H9 (cell line): ENCODE results near the gene SMARCC2. TPM values are rescaled to one million over a fixed set of nuclear protein-coding genes. Genes with fewer than 3 reads are reported as not detected.

ENCODE experiments used
- DNase-seq: peaks from one replicate; pipeline ENCODE4 v3.0.0-alpha.2; 2017
- H2AFZ ChIP-seq: one replicate; pipeline ENCODE4 v1.6.1; 2013; ENCODE audit warnings: mild to moderate bottlenecking, low read length, control low read depth, moderate library complexity
- H2AK5ac ChIP-seq: 2 replicates; pipeline ENCODE4 v1.6.1; 2013; ENCODE audit warnings: low read length, control low read depth, mixed read lengths; ENCODE audit not compliant: insufficient read length
- H2BK120ac ChIP-seq: one replicate; pipeline ENCODE4 v1.6.1; 2013; ENCODE audit warnings: low read depth, mild to moderate bottlenecking, low read length, control low read depth, inconsistent platforms; ENCODE audit not compliant: poor library complexity, severe bottlenecking
- H2BK12ac ChIP-seq: 2 replicates; pipeline ENCODE4 v1.6.1; 2013; ENCODE audit warnings: low read length, control low read depth, mixed read lengths, low read depth; ENCODE audit not compliant: insufficient read length
- H2BK15ac ChIP-seq: 2 replicates; pipeline ENCODE4 v1.6.1; 2013; ENCODE audit warnings: low read depth, low read length, control low read depth
- H2BK20ac ChIP-seq: one replicate; pipeline ENCODE4 v1.6.1; 2013; ENCODE audit warnings: low read depth, mild to moderate bottlenecking, low read length, control low read depth, inconsistent platforms; ENCODE audit not compliant: poor library complexity, severe bottlenecking
- H2BK5ac ChIP-seq: 2 replicates; pipeline ENCODE4 v1.6.1; 2013; ENCODE audit warnings: low read length, control low read depth, mixed read lengths; ENCODE audit not compliant: insufficient read length
- H3K14ac ChIP-seq: 2 replicates; pipeline ENCODE4 v1.6.1; 2013; ENCODE audit warnings: low read length, control low read depth; ENCODE audit not compliant: insufficient read depth
- H3K18ac ChIP-seq: 2 replicates; pipeline ENCODE4 v1.6.1; 2013; ENCODE audit warnings: low read depth, mild to moderate bottlenecking, mixed read lengths, low read length, control low read depth; ENCODE audit not compliant: insufficient read length
- H3K23ac ChIP-seq: 2 replicates; pipeline ENCODE4 v1.6.1; 2013; ENCODE audit warnings: low read length, control low read depth, mixed read lengths, low read depth; ENCODE audit not compliant: insufficient read length
- H3K23me2 ChIP-seq: 2 replicates; pipeline ENCODE4 v1.6.1; 2013; ENCODE audit warnings: low read depth, mild to moderate bottlenecking, mixed read lengths, low read length, control low read depth; ENCODE audit not compliant: insufficient read length, poor library complexity, severe bottlenecking
- H3K27ac ChIP-seq: 2 replicates; pipeline ENCODE4 v1.5.1; 2013; ENCODE audit warnings: low read length, control low read depth, mixed read lengths, low read depth; ENCODE audit not compliant: insufficient read length
- H3K27me3 ChIP-seq: 2 replicates; pipeline ENCODE4 v1.6.1; 2013; ENCODE audit warnings: low read length, control low read depth, inconsistent platforms; ENCODE audit not compliant: insufficient read depth
- H3K4ac ChIP-seq: 2 replicates; pipeline ENCODE4 v1.6.1; 2013; ENCODE audit warnings: low read depth, mild to moderate bottlenecking, control low read depth, inconsistent platforms, low read length, moderate library complexity
- H3K4me1 ChIP-seq: 2 replicates; pipeline ENCODE4 v1.6.1; 2013; ENCODE audit warnings: low read length, control low read depth, inconsistent platforms; ENCODE audit not compliant: insufficient read depth
- H3K4me2 ChIP-seq: 2 replicates; pipeline ENCODE4 v1.6.1; 2013; ENCODE audit warnings: low read length, control low read depth, mixed read lengths; ENCODE audit not compliant: insufficient read length, insufficient read depth
- H3K56ac ChIP-seq: 2 replicates; pipeline ENCODE4 v1.6.1; 2013; ENCODE audit warnings: low read depth, mild to moderate bottlenecking, mixed read lengths, low read length, control low read depth; ENCODE audit not compliant: insufficient read length
- H3K79me1 ChIP-seq: 2 replicates; pipeline ENCODE4 v1.6.1; 2013; ENCODE audit warnings: low read depth, mild to moderate bottlenecking, moderate library complexity, low read length, control low read depth, inconsistent platforms; ENCODE audit not compliant: insufficient read depth, poor library complexity, severe bottlenecking
- H3K79me2 ChIP-seq: 2 replicates; pipeline ENCODE4 v1.6.1; 2013; ENCODE audit warnings: low read length, control low read depth, inconsistent platforms; ENCODE audit not compliant: insufficient read depth
- H3K9ac ChIP-seq: 2 replicates; pipeline ENCODE4 v1.6.1; 2013; ENCODE audit warnings: low read length, control low read depth, mixed read lengths; ENCODE audit not compliant: insufficient read length; ENCODE audit errors: extremely low read depth
- H3K9me3 ChIP-seq: one replicate; pipeline ENCODE4 v1.6.1; 2013; ENCODE audit warnings: low read depth, low read length, inconsistent platforms; ENCODE audit not compliant: control insufficient read depth
- H3T11ph ChIP-seq: one replicate; pipeline ENCODE4 v1.6.1; 2013; ENCODE audit warnings: mild to moderate bottlenecking, low read length, control low read depth, inconsistent platforms
- H4K20me1 ChIP-seq: one replicate; pipeline ENCODE4 v1.6.1; 2013; ENCODE audit not compliant: control insufficient read depth, insufficient read length, insufficient read depth
- H4K5ac ChIP-seq: 2 replicates; pipeline ENCODE4 v1.6.1; 2013; ENCODE audit warnings: low read depth, mild to moderate bottlenecking, mixed read lengths, low read length, control low read depth; ENCODE audit not compliant: insufficient read length
- H4K8ac ChIP-seq: replicated peaks from 2 replicates; pipeline ENCODE4 v1.6.1; 2013; ENCODE audit warnings: low read length, control low read depth, mixed read lengths, low read depth; ENCODE audit not compliant: insufficient read length
- H4K91ac ChIP-seq: 2 replicates; pipeline ENCODE4 v1.6.1; 2013; ENCODE audit warnings: low read depth, mild to moderate bottlenecking, moderate library complexity, mixed read lengths, low read length, control low read depth; ENCODE audit not compliant: insufficient read length
- H3K27ac Mint-ChIP-seq, 3 experiments: 2 replicates in 2 of 3; 3 replicates in 1 of 3; pipeline ENCODE4 v1.8.0; 2020 to 2021; ENCODE audit warnings: mixed read lengths in 3 of 3, mild to moderate bottlenecking in 1 of 3, moderate library complexity in 1 of 3
- H3K27me3 Mint-ChIP-seq: 2 replicates; pipeline ENCODE4 v1.8.0; 2021; ENCODE audit warnings: low read depth, mild to moderate bottlenecking, moderate library complexity, mixed read lengths
- H3K36me3 Mint-ChIP-seq, 3 experiments: 2 replicates in 2 of 3; 3 replicates in 1 of 3; pipeline ENCODE4 v1.8.0; 2020 to 2021; ENCODE audit warnings: low read depth in 3 of 3, mixed read lengths in 3 of 3; ENCODE audit not compliant: insufficient read depth in 1 of 3
- H3K4me1 Mint-ChIP-seq, 2 experiments: 2 replicates each; pipeline ENCODE4 v1.8.0; 2020; ENCODE audit warnings: mixed read lengths in 2 of 2
- H3K4me3 Mint-ChIP-seq, 2 experiments: 2 replicates in 1 of 2; 3 replicates in 1 of 2; pipeline ENCODE4 v1.8.0; 2020 to 2021; ENCODE audit warnings: mild to moderate bottlenecking in 2 of 2, mixed read lengths in 2 of 2, moderate library complexity in 1 of 2
- H3K9me3 Mint-ChIP-seq, 2 experiments: 2 replicates in 1 of 2; 3 replicates in 1 of 2; pipeline ENCODE4 v1.8.0; 2020; ENCODE audit warnings: mild to moderate bottlenecking in 2 of 2, mixed read lengths in 2 of 2, moderate library complexity in 1 of 2
- WGBS: extraction: QIAGEN DNeasy Blood & Tissue Kit; methylation state at CpG from one replicate; pipeline ENCODE4 v1.1.7; 2013; ENCODE audit warnings: missing lambda C conversion rate, low lambda C conversion rate, mixed read lengths; ENCODE audit not compliant: insufficient read length; ENCODE audit errors: extremely low coverage; 5-methylcytosine and 5-hydroxymethylcytosine counted together
- total RNA-seq: library from RNA; stranded (reverse); gene quantifications from 2 replicates; pipeline ENCODE4 v1.2.1, GENCODE V29; 2021
- TF ChIP-seq, protein P1 (sequence below): fragments of 200-600 bp; sonication (generic); conservative IDR thresholded peaks from 3 replicates; pipeline ENCODE4 v1.8.0; 2021; ENCODE audit warnings: antibody characterized with exemption, mild to moderate bottlenecking

The SMARCC2 gene
- total RNA-seq, 1 experiment from 2014 or later = 86.9 TPM

DNA sequence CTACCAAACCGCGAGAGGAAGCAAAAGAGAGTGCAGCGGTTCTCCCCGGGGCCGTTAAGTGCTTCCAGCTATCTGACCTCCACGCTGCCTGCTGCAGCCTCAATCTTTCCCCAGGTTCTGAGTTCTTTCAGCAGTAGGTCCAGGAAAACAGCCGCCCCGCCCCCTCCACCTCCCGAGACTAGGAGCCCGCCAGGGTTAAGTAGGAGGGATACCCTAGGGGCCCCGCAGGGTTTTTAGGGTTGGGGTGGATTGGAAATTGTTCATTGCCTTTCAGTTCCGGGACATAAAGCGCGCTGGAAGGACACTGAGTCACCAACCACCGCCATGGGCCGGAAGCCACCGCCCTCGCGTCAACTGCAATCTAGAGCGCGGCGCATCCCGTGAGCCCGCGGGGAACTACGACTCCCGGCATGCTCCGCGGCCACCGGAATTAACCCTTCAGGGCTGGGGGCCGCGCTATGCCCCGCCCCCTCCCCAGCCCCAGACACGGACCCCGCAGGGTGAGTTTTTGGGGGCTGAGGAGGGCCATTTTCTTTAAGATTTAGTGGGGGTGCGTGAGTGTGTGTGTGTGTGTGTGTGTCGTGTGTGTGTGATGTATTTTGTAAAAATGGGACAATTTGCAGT lies 37.0 kb downstream of the SMARCC2 start, which contains the start of gene MYL6B:
TSS of gene MYL6B (plus strand) at position 456 of the 624 bp plus-strand sequence. CDS start 1,332 bp downstream, outside the sequence.
- Histone ChIP-seq H3K79me1 (no peaks in the 10 kb centered on the region), H2AK5ac (no peak within 1 kb of the TSS), H4K20me1 (no peaks in the 10 kb centered on the region), H3K9ac (peak within 1 kb of the TSS; percentile 82), H2BK120ac (peak within 1 kb of the TSS; percentile 63), H3K4me2 (peak within 1 kb of the TSS; percentile 83), H3K4me1 (0 out of 2 replicates have a peak, but pooled peaks cover 2% of the 10 kb centered on the region), H3K23me2 (peaks cover 12% of the 10 kb centered on the region), H3K9me3 (no peaks in the 10 kb centered on the region), H3T11ph (no peak within 1 kb of the TSS), H3K23ac (no peak within 1 kb of the TSS), H2AFZ (no peak within 1 kb of the TSS), H2BK15ac (no peak within 1 kb of the TSS), H4K5ac (no peak within 1 kb of the TSS), H2BK5ac (no peak within 1 kb of the TSS), H3K27ac (no peak within 1 kb of the TSS), H3K79me2 (no peaks in the 10 kb centered on the region; the same call in 1 of the 2 replicates), H3K18ac (no peak within 1 kb of the TSS), H4K91ac (no peak within 1 kb of the TSS), H2BK12ac (no peak within 1 kb of the TSS), H3K4ac (no peak within 1 kb of the TSS; the same call in 1 of the 2 replicates), H3K14ac (peak within 1 kb of the TSS; percentile 49; the same call in 1 of the 2 replicates), H2BK20ac (no peak within 1 kb of the TSS), H3K56ac (no peak within 1 kb of the TSS), H4K8ac (no peak within 1 kb of the TSS), H3K27me3 (no peaks in the 10 kb centered on the region)
- no peaks in the 10 kb centered on the region; a peak in 1 of 5 replicates for H3K9me3 Mint-ChIP-seq
- H3K4me1 Mint-ChIP-seq = peaks cover 24 to 30% of the 10 kb centered on the region in 2 experiments
- TF ChIP-seq, protein P1, sequence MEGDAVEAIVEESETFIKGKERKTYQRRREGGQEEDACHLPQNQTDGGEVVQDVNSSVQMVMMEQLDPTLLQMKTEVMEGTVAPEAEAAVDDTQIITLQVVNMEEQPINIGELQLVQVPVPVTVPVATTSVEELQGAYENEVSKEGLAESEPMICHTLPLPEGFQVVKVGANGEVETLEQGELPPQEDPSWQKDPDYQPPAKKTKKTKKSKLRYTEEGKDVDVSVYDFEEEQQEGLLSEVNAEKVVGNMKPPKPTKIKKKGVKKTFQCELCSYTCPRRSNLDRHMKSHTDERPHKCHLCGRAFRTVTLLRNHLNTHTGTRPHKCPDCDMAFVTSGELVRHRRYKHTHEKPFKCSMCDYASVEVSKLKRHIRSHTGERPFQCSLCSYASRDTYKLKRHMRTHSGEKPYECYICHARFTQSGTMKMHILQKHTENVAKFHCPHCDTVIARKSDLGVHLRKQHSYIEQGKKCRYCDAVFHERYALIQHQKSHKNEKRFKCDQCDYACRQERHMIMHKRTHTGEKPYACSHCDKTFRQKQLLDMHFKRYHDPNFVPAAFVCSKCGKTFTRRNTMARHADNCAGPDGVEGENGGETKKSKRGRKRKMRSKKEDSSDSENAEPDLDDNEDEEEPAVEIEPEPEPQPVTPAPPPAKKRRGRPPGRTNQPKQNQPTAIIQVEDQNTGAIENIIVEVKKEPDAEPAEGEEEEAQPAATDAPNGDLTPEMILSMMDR = no peak
- peak within 1 kb of the TSS; percentile 90 to 95 for H3K4me3 Mint-ChIP-seq
- WGBS = no CpG with 5 or more reads among the region's 37 CpGs
- H3K36me3 Mint-ChIP-seq = peaks cover 16 to 27% (median 22%) of the 10 kb centered on the region in 3 experiments; a peak in 6 of 7 replicates
- H3K27ac Mint-ChIP-seq = peak within 1 kb of the TSS; percentile 94 to 99 (median 94); a peak in 6 of 7 replicates
- peak; percentile 94 for DNase-seq
- H3K27me3 Mint-ChIP-seq = no peaks in the 10 kb centered on the region; the same call in 1 of the 2 replicates
